ENCODE results near the gene TSPAN2. TPM values are rescaled to one million over a fixed set of nuclear protein-coding genes. Genes with fewer than 3 reads are reported as not detected.

TSPAN2 gene
- total and polyA plus RNA-seq, 2 experiments from 2014 or later = 11.2 to 11.8 TPM

- H4K20me1 ChIP-seq (replicated peaks; ENCODE audit: insufficient read depth) = no peaks in the 10 kb centered on the region
- no peaks in the 10 kb centered on the region for H3K79me2 ChIP-seq (replicated peaks; ENCODE audit: insufficient read depth)
- H3K27ac ChIP-seq (ENCODE audit: low read depth) = no peak overlapping the region
- H3F3A ChIP-seq (replicated peaks; ENCODE audit: low read depth) = no peaks in the 10 kb centered on the region
- DNase-seq (ENCODE audit: low spot score) (no peak), ATAC-seq (no peak)
- Mint-ChIP-seq H3K36me3 (ENCODE audit: low read depth) (no peaks in the 10 kb centered on the region), H3K27me3 (ENCODE audit: insufficient read depth, low read depth, poor library complexity) (peaks cover 4% of the 10 kb centered on the region), H3K9me3 (no peaks in the 10 kb centered on the region), H3K4me3 (no peak overlapping the region), H3K4me1 (peaks cover 12% of the 10 kb centered on the region), H3K27ac (no peak overlapping the region)
- no peaks in the 10 kb centered on the region for H3K9me2 ChIP-seq (ENCODE audit: insufficient read depth)
- no peak overlapping the region for H3K4me3 ChIP-seq
- no peaks in the 10 kb centered on the region for H3K36me3 ChIP-seq (ENCODE audit: insufficient read depth)
- no peak overlapping the region for H2AFZ ChIP-seq
- TF ChIP-seq REST (IDR thresholded peaks at IDR 0.05; ENCODE audit: unreplicated experiment) (no peak), EZH2 (IDR thresholded peaks at IDR 0.05; ENCODE audit: low read depth, unreplicated experiment) (no peak), NANOG (IDR thresholded peaks at IDR 0.05; ENCODE audit: borderline replicate concordance) (no peak), ZNF462 (CRISPR knock-in tag; IDR thresholded peaks at IDR 0.05) (no peak), CTCF (conservative IDR thresholded peaks at IDR 0.05; ENCODE audit: low read depth in 2 of 2) (no peak), ETS1 (IDR thresholded peaks at IDR 0.05) (no peak), ZNF331 (CRISPR knock-in tag; IDR thresholded peaks at IDR 0.05; ENCODE audit: low read depth) (no peak), JUNB (IDR thresholded peaks at IDR 0.05; ENCODE audit: unreplicated experiment) (no peak), ZNF114 (CRISPR knock-in tag; IDR thresholded peaks at IDR 0.05) (no peak), POLR2AphosphoS5 (IDR thresholded peaks at IDR 0.05; ENCODE audit: low read depth) (no peak), STAT1 (IDR thresholded peaks at IDR 0.05; ENCODE audit: unreplicated experiment) (no peak), CREB1 (CRISPR knock-in tag; IDR thresholded peaks at IDR 0.05; ENCODE audit: low read depth) (no peak), EZH2phosphoT487 (IDR thresholded peaks at IDR 0.05; ENCODE audit: unreplicated experiment) (no peak)
- H3K4me2 ChIP-seq = no peak overlapping the region
- H3K27me3 ChIP-seq (ENCODE audit: insufficient read depth) = no peaks in the 10 kb centered on the region
- 0 out of 2 replicates have a peak, but pooled peaks cover 5% of the 10 kb centered on the region for H3K4me1 ChIP-seq (ENCODE audit: insufficient read depth)
Observed at GRCh38 chr1:115071012-115071664, 18.2 kb downstream of the TSPAN2 start.

Measured in GM23338 (cell line).